ENCODE data around the gene TPSG1.

TPSG1 gene

GRCh38 chr16:1263591-1264344 lies 38.7 kb upstream of the TPSG1 start:
- ATAC-seq (ENCODE audit: insufficient read depth, low read depth): no peak
- H3K4me1 ChIP-seq (ENCODE audit: insufficient read depth, low read length): no peaks in the 10 kb centered on the region
- no peaks in the 10 kb centered on the region for H3K27me3 ChIP-seq (ENCODE audit: insufficient read depth, low read length, poor library complexity)
- no peaks in the 10 kb centered on the region for H3K9me3 ChIP-seq (ENCODE audit: insufficient read depth, low read length, severe bottlenecking)
- TF ChIP-seq EZH2 (IDR thresholded peaks at IDR 0.05; ENCODE audit: borderline replicate concordance, low read depth, low read length, severe bottlenecking): no peak
- no peak for TF ChIP-seq CTCF (IDR thresholded peaks at IDR 0.05; ENCODE audit: borderline replicate concordance, extremely low read depth, low read length, poor library complexity, severe bottlenecking)
- H3K36me3 ChIP-seq (ENCODE audit: insufficient read depth, low read length): no peaks in the 10 kb centered on the region
- H2AFZ ChIP-seq (ENCODE audit: low read depth, low read length): no peak overlapping the region
- peaks cover 4% of the 10 kb centered on the region; the same call in 1 of the 2 replicates for H4K20me1 ChIP-seq (ENCODE audit: insufficient read depth, low read length)
- H3K4me2 ChIP-seq (ENCODE audit: insufficient read depth, low read length): no peak overlapping the region
- no peak for DNase-seq
- H3K27ac ChIP-seq (ENCODE audit: low read length): no peak overlapping the region
- no peak overlapping the region for H3K9ac ChIP-seq (ENCODE audit: low read depth, low read length)
- no peaks in the 10 kb centered on the region for H3K79me2 ChIP-seq (ENCODE audit: insufficient read depth, low read length)
- H3K4me3 ChIP-seq (ENCODE audit: low read depth in 1 of 2, low read length in 2 of 2): no peak overlapping the region

DNA sequence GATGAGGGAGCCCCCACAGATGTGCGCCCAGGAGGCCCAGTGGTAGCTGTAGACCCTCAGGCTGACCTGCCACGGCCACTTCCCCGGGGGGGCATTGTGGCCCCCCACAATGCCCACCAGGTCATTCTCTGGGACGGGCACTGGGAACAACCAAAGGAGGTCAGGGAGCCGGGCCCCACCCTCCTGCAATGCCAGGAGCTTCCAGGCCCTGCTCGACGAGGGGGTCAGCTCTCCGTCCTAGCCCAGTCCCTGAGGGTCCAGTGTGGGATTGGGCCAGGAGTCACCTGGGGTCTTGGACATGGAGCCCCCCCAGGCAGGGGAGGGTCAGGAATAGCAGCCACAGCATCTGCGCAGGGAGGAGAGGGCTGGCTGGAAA lies 37.8 kb upstream of the TPSG1 start:
- no peak for ATAC-seq (ENCODE audit: insufficient read depth, low read depth)
- no peak overlapping the region for H3K27ac ChIP-seq (ENCODE audit: low read length)
- no peaks in the 10 kb centered on the region for H3K27me3 ChIP-seq (ENCODE audit: insufficient read depth, low read length, poor library complexity)
- no peaks in the 10 kb centered on the region for H3K4me1 ChIP-seq (ENCODE audit: insufficient read depth, low read length)
- H2AFZ ChIP-seq (ENCODE audit: low read depth, low read length): no peak overlapping the region
- no peak for DNase-seq
- H3K9me3 ChIP-seq (ENCODE audit: insufficient read depth, low read length, severe bottlenecking): no peaks in the 10 kb centered on the region
- no peak for TF ChIP-seq EZH2 (IDR thresholded peaks at IDR 0.05; ENCODE audit: borderline replicate concordance, low read depth, low read length, severe bottlenecking)
- no peak for TF ChIP-seq CTCF (IDR thresholded peaks at IDR 0.05; ENCODE audit: borderline replicate concordance, extremely low read depth, low read length, poor library complexity, severe bottlenecking)
- H3K36me3 ChIP-seq (ENCODE audit: insufficient read depth, low read length): no peaks in the 10 kb centered on the region
- no peaks in the 10 kb centered on the region for H3K79me2 ChIP-seq (ENCODE audit: insufficient read depth, low read length)
- H3K4me2 ChIP-seq (ENCODE audit: insufficient read depth, low read length): no peak overlapping the region
- H4K20me1 ChIP-seq (ENCODE audit: insufficient read depth, low read length): peaks cover 4% of the 10 kb centered on the region; the same call in 1 of the 2 replicates
- no peak overlapping the region for H3K4me3 ChIP-seq (ENCODE audit: low read depth in 1 of 2, low read length in 2 of 2)
- no peak overlapping the region for H3K9ac ChIP-seq (ENCODE audit: low read depth, low read length)

DNA sequence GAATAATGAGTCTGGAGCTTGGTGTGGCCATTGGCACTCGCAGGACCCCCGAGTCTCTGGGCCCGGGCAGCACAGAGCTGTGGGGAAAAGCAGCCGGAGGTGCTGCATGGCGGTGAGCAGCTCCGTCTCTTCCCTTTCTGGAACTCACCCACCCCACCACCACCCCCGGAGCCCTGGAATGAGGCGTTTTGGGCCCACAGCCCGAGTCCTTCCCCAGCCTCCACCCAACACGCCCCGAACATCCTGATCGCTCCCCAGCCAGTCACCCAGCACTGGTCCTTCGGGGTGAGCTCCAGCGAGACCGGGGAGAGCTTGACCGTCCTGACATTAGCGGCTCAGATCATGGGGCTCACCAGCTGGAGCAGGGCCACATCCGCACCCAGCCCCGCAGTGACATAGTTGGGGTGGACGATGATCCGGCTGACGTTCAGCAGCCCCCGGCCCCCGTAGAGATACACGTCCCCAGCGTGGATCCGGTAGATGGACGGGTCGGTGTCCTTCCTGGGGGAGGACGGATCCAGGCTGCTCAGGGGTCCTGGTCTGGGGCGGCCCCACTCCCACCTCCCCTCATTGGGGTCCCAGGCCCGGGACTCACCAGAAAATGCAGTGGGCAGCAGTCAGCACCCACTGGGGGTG lies 37.3 kb upstream of the TPSG1 start:
- Histone ChIP-seq H3K4me3 (ENCODE audit: low read depth in 1 of 2, low read length in 2 of 2) (no peak overlapping the region), H3K27me3 (ENCODE audit: insufficient read depth, low read length, poor library complexity) (no peaks in the 10 kb centered on the region), H2AFZ (ENCODE audit: low read depth, low read length) (no peak overlapping the region), H3K4me1 (ENCODE audit: insufficient read depth, low read length) (no peaks in the 10 kb centered on the region), H3K9me3 (ENCODE audit: insufficient read depth, low read length, severe bottlenecking) (no peaks in the 10 kb centered on the region), H3K4me2 (ENCODE audit: insufficient read depth, low read length) (no peak overlapping the region), H3K27ac (ENCODE audit: low read length) (no peak overlapping the region), H3K36me3 (ENCODE audit: insufficient read depth, low read length) (no peaks in the 10 kb centered on the region), H4K20me1 (ENCODE audit: insufficient read depth, low read length) (peaks cover 4% of the 10 kb centered on the region; the same call in 1 of the 2 replicates), H3K9ac (ENCODE audit: low read depth, low read length) (no peak overlapping the region), H3K79me2 (ENCODE audit: insufficient read depth, low read length) (no peaks in the 10 kb centered on the region)
- no peak for DNase-seq
- ATAC-seq (ENCODE audit: insufficient read depth, low read depth): no peak
- TF ChIP-seq EZH2 (IDR thresholded peaks at IDR 0.05; ENCODE audit: borderline replicate concordance, low read depth, low read length, severe bottlenecking) (no peak), CTCF (IDR thresholded peaks at IDR 0.05; ENCODE audit: borderline replicate concordance, extremely low read depth, low read length, poor library complexity, severe bottlenecking) (no peak)
